NCI-H1436 (cell line): ENCODE measurements around the gene COQ8B.
"Not testable (repeated sequence)": the region's sequence is repeated elsewhere in the genome, so short reads cannot be mapped to it uniquely, and the experiment has no call there.

Source experiments
- DNase-seq: peaks from one replicate; lab custom pipeline; 2025; lab: John Stamatoyannopoulos, UW

The COQ8B gene

GRCh38 chr19:40742477-40742876 lies 25.8 kb upstream of the COQ8B start:
- DNase-seq = no peak

GRCh38 chr19:40741527-40742390 lies 25.1 kb upstream of the COQ8B start:
- DNase-seq = no peak

GRCh38 chr19:40740747-40741146 lies 24.1 kb upstream of the COQ8B start:
- DNase-seq = no peak

- DNase-seq = no peak
Observed at GRCh38 chr19:40739871-40740703, 23.4 kb upstream of the COQ8B start.

GRCh38 chr19:40739030-40739839 lies 22.5 kb upstream of the COQ8B start:
- DNase-seq = no peak

- DNase-seq = no peak
Observed at GRCh38 chr19:40737102-40737644, 20.5 kb upstream of the COQ8B start.

- no peak for DNase-seq
Observed at GRCh38 chr19:40736661-40737060, 20.0 kb upstream of the COQ8B start.

GRCh38 chr19:40735013-40735771 lies 18.5 kb upstream of the COQ8B start:
- no peak for DNase-seq

- no peak for DNase-seq
Observed at GRCh38 chr19:40733149-40733548, 16.5 kb upstream of the COQ8B start.

- DNase-seq = not testable (repeated sequence)
Observed at GRCh38 chr19:40732304-40732703, 15.6 kb upstream of the COQ8B start.

GRCh38 chr19:40730065-40730464 lies 13.4 kb upstream of the COQ8B start:
- not testable (repeated sequence) for DNase-seq

- DNase-seq = no peak
Observed at GRCh38 chr19:40726279-40726678, 9.6 kb upstream of the COQ8B start.

- no peak for DNase-seq
Observed at GRCh38 chr19:40724855-40725254, 8.2 kb upstream of the COQ8B start.

- no peak for DNase-seq
Observed at GRCh38 chr19:40724315-40724714, 7.6 kb upstream of the COQ8B start.

- DNase-seq = no peak
Observed at GRCh38 chr19:40723661-40724254, 7.1 kb upstream of the COQ8B start.

GRCh38 chr19:40721936-40722661 lies 5.4 kb upstream of the COQ8B start:
- DNase-seq = no peak

GRCh38 chr19:40721140-40721486 lies 4.4 kb upstream of the COQ8B start:
- DNase-seq = no peak

GRCh38 chr19:40719414-40719894 lies 2.8 kb upstream of the COQ8B start:
- DNase-seq = no peak

GRCh38 chr19:40718774-40719391 lies 2.2 kb upstream of the COQ8B start:
- DNase-seq = no peak
